HFFc6 (cell line): ENCODE results near the gene HECW1. TPM values are rescaled to one million over a fixed set of nuclear protein-coding genes. Genes with fewer than 3 reads are reported as not detected.

Source experiments
- DNase-seq: peaks from one replicate; pipeline ENCODE4 v3.0.0-alpha.2; 2018
- H3K27ac Mint-ChIP-seq: 2 replicates; pipeline ENCODE4 v1.8.0; 2020; ENCODE audit warnings: mild to moderate bottlenecking, mixed read lengths
- H3K27me3 Mint-ChIP-seq: 2 replicates; pipeline ENCODE4 v1.8.0; 2021; ENCODE audit warnings: mild to moderate bottlenecking, moderate library complexity, mixed read lengths; ENCODE audit not compliant: insufficient read depth
- H3K36me3 Mint-ChIP-seq: 2 replicates; pipeline ENCODE4 v1.8.0; 2021; ENCODE audit warnings: low read depth, mixed read lengths
- H3K4me1 Mint-ChIP-seq: 2 replicates; pipeline ENCODE4 v1.8.0; 2020; ENCODE audit warnings: low read depth, mixed read lengths
- H3K4me3 Mint-ChIP-seq: 2 replicates; pipeline ENCODE4 v1.8.0; 2020; ENCODE audit warnings: mild to moderate bottlenecking, moderate library complexity, mixed read lengths
- H3K9me3 Mint-ChIP-seq: 2 replicates; pipeline ENCODE4 v1.8.0; 2020; ENCODE audit warnings: mild to moderate bottlenecking, mixed read lengths
- total RNA-seq, 6 experiments: library from RNA; stranded (reverse); fragmentation: NEBNext Ultra II Directional; extraction: Animal tissue kit (Norgen Biotek cat#: 25700); gene quantifications; 2 replicates in 1 of 6; 3 replicates in 5 of 6; pipeline ENCODE4 v1.2.3, GENCODE V29; 2021
- TF ChIP-seq, protein P1 (sequence below): fragments of 200-600 bp; sonication (generic); IDR thresholded peaks from 2 replicates; pipeline ENCODE4 v1.5.0; 2021; ENCODE audit warnings: antibody characterized with exemption, mild to moderate bottlenecking

Gene HECW1
- total RNA-seq, 6 experiments from 2014 or later, result 3.4 to 6.5 (median 5.3) TPM

DNA sequence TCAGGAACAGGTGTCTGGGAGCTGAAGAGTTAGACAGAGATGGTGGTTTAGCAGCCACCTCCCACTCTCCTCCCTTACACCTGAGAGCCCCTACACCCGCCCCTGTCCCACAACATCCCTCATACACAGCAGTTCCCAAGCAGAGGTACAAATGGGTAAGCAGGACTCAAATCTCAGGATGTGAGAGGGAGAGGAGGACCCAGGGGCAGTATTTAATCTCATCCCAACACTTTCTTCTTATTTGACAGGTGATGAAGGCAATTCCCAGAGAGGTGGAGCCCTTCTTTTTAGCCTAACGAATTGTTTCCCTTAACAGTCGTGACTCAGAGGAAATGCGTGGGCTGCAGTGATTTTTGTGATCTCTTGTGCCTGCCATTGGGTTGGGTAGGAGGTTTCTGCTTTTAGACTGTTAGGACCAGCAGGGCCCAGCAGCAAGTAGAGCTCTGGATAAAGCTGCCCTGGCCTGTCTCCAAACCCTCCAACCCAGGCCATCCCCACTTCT, 191.3 kb downstream of the HECW1 start:
- H3K36me3 Mint-ChIP-seq, result no peaks in the 10 kb centered on the region
- H3K4me3 Mint-ChIP-seq, result no peak overlapping the region
- no peak for DNase-seq
- H3K9me3 Mint-ChIP-seq, result no peaks in the 10 kb centered on the region
- TF ChIP-seq, protein P1, sequence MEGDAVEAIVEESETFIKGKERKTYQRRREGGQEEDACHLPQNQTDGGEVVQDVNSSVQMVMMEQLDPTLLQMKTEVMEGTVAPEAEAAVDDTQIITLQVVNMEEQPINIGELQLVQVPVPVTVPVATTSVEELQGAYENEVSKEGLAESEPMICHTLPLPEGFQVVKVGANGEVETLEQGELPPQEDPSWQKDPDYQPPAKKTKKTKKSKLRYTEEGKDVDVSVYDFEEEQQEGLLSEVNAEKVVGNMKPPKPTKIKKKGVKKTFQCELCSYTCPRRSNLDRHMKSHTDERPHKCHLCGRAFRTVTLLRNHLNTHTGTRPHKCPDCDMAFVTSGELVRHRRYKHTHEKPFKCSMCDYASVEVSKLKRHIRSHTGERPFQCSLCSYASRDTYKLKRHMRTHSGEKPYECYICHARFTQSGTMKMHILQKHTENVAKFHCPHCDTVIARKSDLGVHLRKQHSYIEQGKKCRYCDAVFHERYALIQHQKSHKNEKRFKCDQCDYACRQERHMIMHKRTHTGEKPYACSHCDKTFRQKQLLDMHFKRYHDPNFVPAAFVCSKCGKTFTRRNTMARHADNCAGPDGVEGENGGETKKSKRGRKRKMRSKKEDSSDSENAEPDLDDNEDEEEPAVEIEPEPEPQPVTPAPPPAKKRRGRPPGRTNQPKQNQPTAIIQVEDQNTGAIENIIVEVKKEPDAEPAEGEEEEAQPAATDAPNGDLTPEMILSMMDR, result no peak
- no peak overlapping the region for H3K27ac Mint-ChIP-seq
- H3K4me1 Mint-ChIP-seq, result peaks cover 38% of the 10 kb centered on the region
- H3K27me3 Mint-ChIP-seq, result no peaks in the 10 kb centered on the region

DNA sequence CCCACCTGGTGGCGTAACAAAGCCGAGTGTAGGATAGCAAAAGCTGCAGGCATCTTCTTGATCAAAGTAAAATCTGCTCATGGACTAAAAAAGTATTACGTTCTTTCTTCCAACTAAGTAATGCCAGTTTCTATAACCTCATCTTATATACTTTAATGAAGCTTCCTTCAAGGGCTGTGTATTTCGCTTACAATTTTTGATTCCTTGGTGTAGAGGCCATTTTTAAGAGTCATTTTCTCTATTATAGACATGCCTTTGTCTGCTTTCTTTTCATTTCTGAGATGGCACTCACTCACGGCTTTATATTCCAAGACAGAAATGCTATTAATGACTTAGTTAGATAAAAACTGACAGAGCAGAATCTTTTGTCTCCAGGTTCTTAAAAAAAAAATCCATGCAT, 194.0 kb downstream of the HECW1 start:
- peaks cover 36% of the 10 kb centered on the region for H3K4me1 Mint-ChIP-seq
- no peak overlapping the region for H3K4me3 Mint-ChIP-seq
- TF ChIP-seq, protein P1, result no peak
- no peaks in the 10 kb centered on the region for H3K36me3 Mint-ChIP-seq
- H3K27me3 Mint-ChIP-seq, result no peaks in the 10 kb centered on the region
- no peaks in the 10 kb centered on the region for H3K9me3 Mint-ChIP-seq
- no peak overlapping the region for H3K27ac Mint-ChIP-seq
- DNase-seq, result no peak

DNA sequence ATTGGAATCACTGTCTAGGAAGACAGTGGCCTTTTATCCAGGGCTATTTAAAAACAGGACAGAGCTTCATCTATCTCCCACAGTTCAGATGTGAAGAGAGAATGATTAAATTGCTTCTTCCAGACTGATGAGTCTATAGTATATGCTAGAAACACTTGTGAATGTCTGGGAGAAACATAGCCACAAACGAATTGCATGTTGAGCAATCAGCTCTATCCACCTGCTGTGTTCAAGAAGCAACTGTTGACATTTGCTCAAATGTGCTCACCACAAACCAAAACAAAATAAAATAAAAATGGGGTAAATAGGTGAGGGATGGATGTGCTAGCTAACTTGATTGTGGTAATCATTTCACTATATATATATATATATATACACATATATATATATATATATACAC, 195.1 kb downstream of the HECW1 start:
- no peak for DNase-seq
- Mint-ChIP-seq H3K27ac (no peak overlapping the region), H3K27me3 (no peaks in the 10 kb centered on the region)

DNA sequence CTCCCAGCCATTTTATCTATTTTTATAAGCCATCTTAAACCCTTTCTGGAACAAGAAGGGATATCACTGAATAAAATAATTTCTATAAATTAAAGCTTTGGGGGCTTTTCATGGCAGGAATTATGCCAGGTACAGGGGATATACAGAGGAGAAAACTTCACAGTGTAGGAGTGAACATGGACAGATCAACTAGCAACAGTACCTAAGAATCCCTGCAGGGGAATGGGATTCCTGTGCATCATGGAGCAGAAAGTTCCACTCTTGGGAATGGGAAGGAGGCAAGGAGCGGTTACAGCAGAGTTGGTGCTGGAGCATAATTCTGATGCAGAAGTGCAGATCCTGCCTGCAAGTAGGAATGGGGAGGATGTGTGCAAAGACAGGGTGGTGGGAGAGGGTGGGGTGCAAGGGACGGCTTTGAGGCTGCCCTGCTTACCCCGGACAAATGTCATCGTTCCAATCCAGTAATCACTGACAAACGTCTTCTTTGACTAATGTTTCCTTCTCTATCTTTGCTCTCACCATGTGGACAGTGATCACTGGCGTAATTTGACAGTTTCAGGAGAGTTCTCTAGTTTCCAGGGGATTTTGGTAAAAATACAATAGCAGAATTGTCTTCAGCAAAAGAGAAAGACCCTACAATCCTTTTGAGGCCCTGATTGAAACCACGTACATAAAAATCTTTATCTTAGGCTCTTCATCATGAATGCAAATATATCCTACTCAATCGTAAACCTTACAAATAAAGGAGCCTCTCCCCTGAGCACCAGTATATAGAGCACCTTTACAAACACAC, 196.7 kb downstream of the HECW1 start:
- H3K4me1 Mint-ChIP-seq, result peaks cover 9% of the 10 kb centered on the region
- H3K4me3 Mint-ChIP-seq, result no peak overlapping the region
- H3K27ac Mint-ChIP-seq, result no peak overlapping the region
- DNase-seq, result no peak
- TF ChIP-seq, protein P1, result no peak
- no peaks in the 10 kb centered on the region for H3K27me3 Mint-ChIP-seq
- H3K36me3 Mint-ChIP-seq, result no peaks in the 10 kb centered on the region; the same call in 1 of the 2 replicates
- no peaks in the 10 kb centered on the region for H3K9me3 Mint-ChIP-seq

More for the DNA sequence above, 195.1 kb downstream of the HECW1 start:
- Mint-ChIP-seq H3K4me1 (peaks cover 25% of the 10 kb centered on the region), H3K4me3 (no peak overlapping the region), H3K36me3 (no peaks in the 10 kb centered on the region; the same call in 1 of the 2 replicates), H3K9me3 (no peaks in the 10 kb centered on the region)
- TF ChIP-seq, protein P1, result no peak

DNA sequence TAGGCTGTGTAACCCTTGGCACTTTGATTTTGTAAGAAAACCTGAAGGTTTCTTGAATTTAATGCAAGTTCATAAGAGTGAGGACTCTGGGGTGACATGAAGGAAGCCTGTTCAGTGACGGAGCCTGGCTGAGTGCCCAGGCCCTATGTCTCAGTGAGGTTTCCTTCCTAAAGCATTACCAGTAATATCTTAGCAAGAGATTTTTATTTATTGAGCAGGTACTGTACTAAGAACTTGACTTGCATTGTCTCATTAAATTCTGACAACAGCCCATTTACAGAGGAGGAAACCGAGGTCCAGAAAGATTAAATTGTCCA, 197.2 kb downstream of the HECW1 start:
- no peaks in the 10 kb centered on the region; the same call in 1 of the 2 replicates for H3K36me3 Mint-ChIP-seq
- DNase-seq, result no peak
- H3K4me1 Mint-ChIP-seq, result peaks cover 8% of the 10 kb centered on the region
- no peaks in the 10 kb centered on the region for H3K27me3 Mint-ChIP-seq
- no peaks in the 10 kb centered on the region for H3K9me3 Mint-ChIP-seq
- H3K27ac Mint-ChIP-seq, result no peak overlapping the region
- TF ChIP-seq, protein P1, result no peak
- H3K4me3 Mint-ChIP-seq, result no peak overlapping the region
